Esophagus squamous epithelium (tissue), 5 donors: ENCODE results near the gene KDM1B. TPM values are rescaled to one million over a fixed set of nuclear protein-coding genes. Genes with fewer than 3 reads are reported as not detected.
"Not testable (repeated sequence)": the region's sequence is repeated elsewhere in the genome, so short reads cannot be mapped to it uniquely, and the experiment has no call there.

Source experiments
- DNase-seq: peaks from one replicate; lab custom pipeline; 2025; lab: John Stamatoyannopoulos, UW
- H3K27ac ChIP-seq, 4 donors: fragments of 200-600 bp; sonication (generic); one replicate each; pipeline ENCODE4 v1.5.1; 2016 to 2019; ENCODE audit warnings: mild to moderate bottlenecking in 1 of 4
- H3K27me3 ChIP-seq, 4 donors: fragments of 200-600 bp; sonication (generic); 1 replicate in 3 of 4; 2 replicates in 1 of 4; pipeline versions ENCODE4 v1.5.1 to v1.6.0; 2017 to 2021; ENCODE audit warnings: antibody characterized with exemption in 1 of 4
- H3K36me3 ChIP-seq, 3 donors: fragments of 200-600 bp; sonication (generic); one replicate each; pipeline ENCODE4 v1.5.1; 2016 to 2019
- H3K4me1 ChIP-seq, 3 donors: fragments of 200-600 bp; sonication (generic); one replicate each; pipeline ENCODE4 v1.5.1; 2017 to 2019
- H3K4me3 ChIP-seq, 4 donors: fragments of 200-600 bp; sonication (generic); 1 replicate in 3 of 4; 2 replicates in 1 of 4; pipeline ENCODE4 v1.5.1; 2016 to 2019; ENCODE audit warnings: mild to moderate bottlenecking in 2 of 4, moderate library complexity in 1 of 4
- H3K9me3 ChIP-seq, 3 donors: fragments of 200-600 bp; sonication (generic); one replicate each; pipeline ENCODE4 v1.5.1; 2016 to 2019
- POLR2A ChIP-seq, 4 donors: fragments of 450-650 bp; IDR thresholded peaks; one replicate each; pipeline ENCODE4 v1.6.1; 2017; ENCODE audit warnings: antibody characterized with exemption in 4 of 4, mild to moderate bottlenecking in 4 of 4, moderate library complexity in 3 of 4
- WGBS, 2 donors: methylation state at CpG; one replicate each; pipeline ENCODE4 v1.1.5; 2018; 5-methylcytosine and 5-hydroxymethylcytosine counted together
- intact Hi-C: fragments of 100-400 bp; cut with DNase I; formaldehyde crosslinking; loops from one replicate; pipeline ENCODE4 v1.15.0; 2022
- total RNA-seq, 4 donors: library from RNA; depleted of rRNA; stranded (reverse); fragments of >200 nt; gene quantifications; one replicate each; pipeline ENCODE4 v1.1.0, GENCODE V29; 2016
- TF ChIP-seq, protein P1 (sequence below), 6 experiments: fragments of 450-650 bp in 4 of 6; fragments of 200-600 bp in 2 of 6; sonication (generic) in 2 of 6; IDR thresholded peaks; one replicate each; pipeline ENCODE4 v1.5.1; 2016 to 2019; ENCODE audit warnings: antibody characterized with exemption in 6 of 6, mild to moderate bottlenecking in 4 of 6, moderate library complexity in 4 of 6
- donor health status: DM: yes; HTN: yes; CAD: no.

Gene KDM1B
- total RNA-seq, 4 donors from 2014 or later, result 12.2 to 24.5 (median 18.2) TPM

GRCh38 chr6:18221288-18221615 is 66.0 kb downstream of the KDM1B start:
- Histone ChIP-seq H3K27ac (no peak overlapping the region), H3K4me3 (no peak overlapping the region), H3K4me1 (peaks cover 0 to 4% (median 0%) of the 10 kb centered on the region in 3 donors), H3K27me3 (no peaks in the 10 kb centered on the region), H3K9me3 (no peaks in the 10 kb centered on the region), H3K36me3 (peaks cover 0 to 94% (median 0%) of the 10 kb centered on the region in 3 donors)
- no peak for TF ChIP-seq POLR2A (IDR thresholded peaks at IDR 0.05)
- TF ChIP-seq, protein P1, sequence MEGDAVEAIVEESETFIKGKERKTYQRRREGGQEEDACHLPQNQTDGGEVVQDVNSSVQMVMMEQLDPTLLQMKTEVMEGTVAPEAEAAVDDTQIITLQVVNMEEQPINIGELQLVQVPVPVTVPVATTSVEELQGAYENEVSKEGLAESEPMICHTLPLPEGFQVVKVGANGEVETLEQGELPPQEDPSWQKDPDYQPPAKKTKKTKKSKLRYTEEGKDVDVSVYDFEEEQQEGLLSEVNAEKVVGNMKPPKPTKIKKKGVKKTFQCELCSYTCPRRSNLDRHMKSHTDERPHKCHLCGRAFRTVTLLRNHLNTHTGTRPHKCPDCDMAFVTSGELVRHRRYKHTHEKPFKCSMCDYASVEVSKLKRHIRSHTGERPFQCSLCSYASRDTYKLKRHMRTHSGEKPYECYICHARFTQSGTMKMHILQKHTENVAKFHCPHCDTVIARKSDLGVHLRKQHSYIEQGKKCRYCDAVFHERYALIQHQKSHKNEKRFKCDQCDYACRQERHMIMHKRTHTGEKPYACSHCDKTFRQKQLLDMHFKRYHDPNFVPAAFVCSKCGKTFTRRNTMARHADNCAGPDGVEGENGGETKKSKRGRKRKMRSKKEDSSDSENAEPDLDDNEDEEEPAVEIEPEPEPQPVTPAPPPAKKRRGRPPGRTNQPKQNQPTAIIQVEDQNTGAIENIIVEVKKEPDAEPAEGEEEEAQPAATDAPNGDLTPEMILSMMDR (IDR thresholded peaks at IDR 0.05), result no peak
- WGBS, 2 donors, result 88 to 95% methylated on average over 4 of the region's 4 CpGs
- intact Hi-C loops, result no loop called here
- DNase-seq, result no peak

- H3K27me3 ChIP-seq, H3K4me3 ChIP-seq, intact Hi-C loops, H3K27ac ChIP-seq, H3K4me1 ChIP-seq, DNase-seq: not testable (repeated sequence)
- Histone ChIP-seq H3K36me3 (peaks cover 0 to 98% (median 11%) of the 10 kb centered on the region in 3 donors), H3K9me3 (peaks cover 0 to 19% (median 8%) of the 10 kb centered on the region in 3 donors)
- 60 to 69% methylated on average over 2 of the region's 5 CpGs for WGBS, 2 donors
Observed at GRCh38 chr6:18226451-18227105, 71.4 kb downstream of the KDM1B start.

GRCh38 chr6:18227166-18227565 is 71.9 kb downstream of the KDM1B start:
- Histone ChIP-seq H3K36me3 (peaks cover 0 to 98% (median 11%) of the 10 kb centered on the region in 3 donors), H3K9me3 (peaks cover 0 to 25% (median 10%) of the 10 kb centered on the region in 3 donors)
- WGBS, 2 donors, result 92 to 95% methylated on average over 9 of the region's 9 CpGs
- H3K4me1 ChIP-seq, H3K4me3 ChIP-seq, intact Hi-C loops, H3K27me3 ChIP-seq, DNase-seq, H3K27ac ChIP-seq: not testable (repeated sequence)

- peaks cover 0 to 96% (median 11%) of the 10 kb centered on the region in 3 donors for H3K36me3 ChIP-seq
- H3K27me3 ChIP-seq, intact Hi-C loops, H3K4me3 ChIP-seq, DNase-seq, H3K4me1 ChIP-seq, H3K27ac ChIP-seq: not testable (repeated sequence)
- H3K9me3 ChIP-seq, result peaks cover 0 to 34% (median 10%) of the 10 kb centered on the region in 3 donors
- WGBS, 2 donors, result 100% methylated on average over 2 to 4 of the region's 14 CpGs
Observed at GRCh38 chr6:18228590-18228989, 73.4 kb downstream of the KDM1B start.

DNA sequence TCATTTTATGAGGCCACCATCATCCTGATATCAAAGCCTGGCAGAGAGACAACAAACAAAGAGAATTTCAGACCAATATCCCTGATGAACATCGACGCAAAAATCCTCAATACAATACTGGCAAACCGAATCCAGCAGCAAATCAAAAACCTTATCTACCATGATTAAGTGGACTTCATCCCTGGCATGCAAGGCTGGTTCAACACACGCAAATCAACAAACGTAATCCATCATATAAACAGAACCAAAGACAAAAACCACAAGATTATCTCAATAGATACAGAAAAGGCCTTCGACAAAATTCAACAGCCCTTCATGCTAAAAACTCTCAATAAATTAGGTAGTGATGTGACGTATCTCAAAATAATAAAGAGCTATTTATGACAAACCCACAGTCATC is 76.6 kb downstream of the KDM1B start:
- H3K4me1 ChIP-seq, intact Hi-C loops, H3K27me3 ChIP-seq, H3K27ac ChIP-seq, DNase-seq, H3K4me3 ChIP-seq: not testable (repeated sequence)
- 95 to 98% methylated on average over 7 of the region's 7 CpGs for WGBS, 2 donors
- peaks cover 0 to 34% (median 10%) of the 10 kb centered on the region in 3 donors for H3K9me3 ChIP-seq
- H3K36me3 ChIP-seq, result peaks cover 0 to 94% (median 14%) of the 10 kb centered on the region in 3 donors

GRCh38 chr6:18233770-18234169 is 78.5 kb downstream of the KDM1B start:
- H3K4me3 ChIP-seq, H3K27ac ChIP-seq, intact Hi-C loops, H3K4me1 ChIP-seq, H3K27me3 ChIP-seq, DNase-seq: not testable (repeated sequence)
- Histone ChIP-seq H3K36me3 (peaks cover 0 to 94% (median 6%) of the 10 kb centered on the region in 3 donors), H3K9me3 (peaks cover 0 to 27% (median 4%) of the 10 kb centered on the region in 3 donors)
- 96 to 100% methylated on average over 2 to 3 of the region's 4 CpGs for WGBS, 2 donors

DNA sequence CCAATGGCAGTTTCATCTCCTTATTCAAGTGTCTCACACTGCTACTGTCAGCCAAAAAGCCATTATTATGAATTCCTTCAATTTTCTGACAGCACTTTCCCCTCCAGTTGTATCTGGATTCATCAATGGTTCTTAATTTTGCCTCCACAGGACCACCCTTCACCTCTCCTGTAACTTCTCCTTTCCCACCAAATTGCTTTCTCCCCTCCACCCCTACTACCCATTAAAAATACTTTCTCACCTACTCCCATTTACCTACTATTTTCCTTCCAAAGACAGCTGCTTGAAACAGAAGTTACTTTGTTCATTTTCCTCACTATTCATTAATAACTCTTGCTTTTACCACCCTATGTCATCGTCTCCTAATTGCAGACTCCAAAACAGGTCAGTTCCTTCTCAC is 79.3 kb downstream of the KDM1B start:
- intact Hi-C loops, result no loop called here
- TF ChIP-seq, protein P1 (IDR thresholded peaks at IDR 0.05), result no peak
- TF ChIP-seq POLR2A (IDR thresholded peaks at IDR 0.05), result no peak
- Histone ChIP-seq H3K4me3 (no peak overlapping the region), H3K9me3 (peaks cover 0 to 19% (median 2%) of the 10 kb centered on the region in 3 donors), H3K27me3 (no peaks in the 10 kb centered on the region), H3K4me1 (no peaks in the 10 kb centered on the region), H3K36me3 (peaks cover 0 to 93% (median 3%) of the 10 kb centered on the region in 3 donors), H3K27ac (no peak overlapping the region)
- WGBS, 2 donors, result 100% methylated on average over 1 of the region's 1 CpG
- DNase-seq, result no peak
